ENCODE measurements around the gene RIOK1. TPM values are rescaled to one million over a fixed set of nuclear protein-coding genes. Genes with fewer than 3 reads are reported as not detected.

The RIOK1 gene
- total and polyA plus RNA-seq, 2 of the 13 experiments (the other 11 are each of a cell fraction or from before 2014, with no cell fraction given), result 9.4 to 37.8 TPM

DNA sequence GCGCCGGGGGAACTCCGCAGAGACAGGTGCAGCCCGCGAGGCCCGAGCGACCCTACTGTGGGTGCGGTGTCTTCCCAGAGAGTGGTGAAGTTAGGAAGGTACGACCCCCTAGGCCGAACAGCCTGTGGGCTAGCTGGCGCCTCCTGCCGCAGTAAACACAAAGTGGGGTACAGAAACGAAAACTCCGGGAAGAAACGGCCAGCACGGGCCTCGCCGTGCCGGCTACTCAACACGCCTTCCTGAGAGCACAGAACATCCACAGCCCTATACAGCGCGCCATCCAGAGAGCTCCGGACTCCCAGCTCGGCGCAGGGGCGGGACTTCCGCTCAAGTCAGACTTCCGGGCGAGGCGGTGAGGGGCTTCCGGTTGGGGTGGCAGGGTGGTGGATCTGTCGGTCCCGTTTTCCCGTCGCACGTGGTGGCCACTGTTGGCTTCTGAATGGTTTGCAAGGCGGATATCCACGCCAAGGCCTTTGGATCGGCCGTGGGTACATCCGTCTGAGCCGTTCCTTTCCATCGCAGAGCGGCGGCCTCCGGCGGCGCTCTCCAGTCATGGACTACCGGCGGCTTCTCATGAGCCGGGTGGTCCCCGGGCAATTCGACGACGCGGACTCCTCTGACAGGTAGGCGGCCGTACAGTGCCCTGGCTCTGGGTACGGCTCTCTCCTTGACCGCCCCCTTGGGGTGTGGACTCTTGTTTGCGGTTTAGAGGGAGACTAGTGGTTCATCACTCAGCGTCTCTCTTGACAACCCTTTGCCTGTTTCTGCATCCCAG is at the start of gene RIOK1, which contains the start of gene CAGE1 (continued):
- TF ChIP-seq ZNF629 (CRISPR knock-in tag; conservative IDR thresholded peaks at IDR 0.05) (no peak; the same call in 1 of the 2 replicates), ZNF674 (CRISPR knock-in tag; IDR thresholded peaks at IDR 0.05; ENCODE audit: low read depth) (0 out of 2 replicates have a peak, but pooled peaks have one; percentile 71), TGIF2 (CRISPR knock-in tag; IDR thresholded peaks at IDR 0.05) (peak; percentile 79), ZNF224 (CRISPR knock-in tag; IDR thresholded peaks at IDR 0.05) (peak; percentile 97), SMARCC2 (IDR thresholded peaks at IDR 0.05) (no peak), ZNF737 (CRISPR knock-in tag; IDR thresholded peaks at IDR 0.05; ENCODE audit: borderline replicate concordance) (peak; percentile 70; the same call in 1 of the 2 replicates), HMGA1 (CRISPR knock-in tag; conservative IDR thresholded peaks at IDR 0.05) (no peak), ZBTB8A (CRISPR knock-in tag; IDR thresholded peaks at IDR 0.05; ENCODE audit: borderline replicate concordance, low read depth) (peak; percentile 64; the same call in 1 of the 2 replicates), SRSF9 (IDR thresholded peaks at IDR 0.05; ENCODE audit: borderline replicate concordance, insufficient read depth, low read depth, low read length, poor library complexity, severe bottlenecking) (no peak), SRF (IDR thresholded peaks at IDR 0.05; ENCODE audit: low read depth, low read length) (no peak), NR1H2 (CRISPR knock-in tag; IDR thresholded peaks at IDR 0.05; ENCODE audit: borderline replicate concordance, low read depth) (no peak; the same call in 1 of the 2 replicates), KAT8 (CRISPR knock-in tag; IDR thresholded peaks at IDR 0.05) (peak; percentile 96), NFE2 (CRISPR knock-in tag; IDR thresholded peaks at IDR 0.05) (0 out of 2 replicates have a peak, but pooled peaks have one; percentile 23), PAF1 (CRISPR knock-in tag; IDR thresholded peaks at IDR 0.05) (no peak), ZNF160 (CRISPR knock-in tag; IDR thresholded peaks at IDR 0.05) (peak; percentile 59; the same call in 1 of the 2 replicates), KDM3A (CRISPR knock-in tag; IDR thresholded peaks at IDR 0.05; ENCODE audit: low read depth) (peak; percentile 59; the same call in 1 of the 2 replicates), ZNF558 (CRISPR knock-in tag; IDR thresholded peaks at IDR 0.05; ENCODE audit: borderline replicate concordance) (peak; percentile 97), NFE2L2 (IDR thresholded peaks at IDR 0.05; ENCODE audit: low read length) (no peak), ZSCAN9 (CRISPR knock-in tag; IDR thresholded peaks at IDR 0.05; ENCODE audit: borderline replicate concordance) (no peak), ZMAT5 (CRISPR knock-in tag; IDR thresholded peaks at IDR 0.05; ENCODE audit: borderline replicate concordance, low read depth) (0 out of 2 replicates have a peak, but pooled peaks have one; percentile 78)
- TF ChIP-seq, protein P1, sequence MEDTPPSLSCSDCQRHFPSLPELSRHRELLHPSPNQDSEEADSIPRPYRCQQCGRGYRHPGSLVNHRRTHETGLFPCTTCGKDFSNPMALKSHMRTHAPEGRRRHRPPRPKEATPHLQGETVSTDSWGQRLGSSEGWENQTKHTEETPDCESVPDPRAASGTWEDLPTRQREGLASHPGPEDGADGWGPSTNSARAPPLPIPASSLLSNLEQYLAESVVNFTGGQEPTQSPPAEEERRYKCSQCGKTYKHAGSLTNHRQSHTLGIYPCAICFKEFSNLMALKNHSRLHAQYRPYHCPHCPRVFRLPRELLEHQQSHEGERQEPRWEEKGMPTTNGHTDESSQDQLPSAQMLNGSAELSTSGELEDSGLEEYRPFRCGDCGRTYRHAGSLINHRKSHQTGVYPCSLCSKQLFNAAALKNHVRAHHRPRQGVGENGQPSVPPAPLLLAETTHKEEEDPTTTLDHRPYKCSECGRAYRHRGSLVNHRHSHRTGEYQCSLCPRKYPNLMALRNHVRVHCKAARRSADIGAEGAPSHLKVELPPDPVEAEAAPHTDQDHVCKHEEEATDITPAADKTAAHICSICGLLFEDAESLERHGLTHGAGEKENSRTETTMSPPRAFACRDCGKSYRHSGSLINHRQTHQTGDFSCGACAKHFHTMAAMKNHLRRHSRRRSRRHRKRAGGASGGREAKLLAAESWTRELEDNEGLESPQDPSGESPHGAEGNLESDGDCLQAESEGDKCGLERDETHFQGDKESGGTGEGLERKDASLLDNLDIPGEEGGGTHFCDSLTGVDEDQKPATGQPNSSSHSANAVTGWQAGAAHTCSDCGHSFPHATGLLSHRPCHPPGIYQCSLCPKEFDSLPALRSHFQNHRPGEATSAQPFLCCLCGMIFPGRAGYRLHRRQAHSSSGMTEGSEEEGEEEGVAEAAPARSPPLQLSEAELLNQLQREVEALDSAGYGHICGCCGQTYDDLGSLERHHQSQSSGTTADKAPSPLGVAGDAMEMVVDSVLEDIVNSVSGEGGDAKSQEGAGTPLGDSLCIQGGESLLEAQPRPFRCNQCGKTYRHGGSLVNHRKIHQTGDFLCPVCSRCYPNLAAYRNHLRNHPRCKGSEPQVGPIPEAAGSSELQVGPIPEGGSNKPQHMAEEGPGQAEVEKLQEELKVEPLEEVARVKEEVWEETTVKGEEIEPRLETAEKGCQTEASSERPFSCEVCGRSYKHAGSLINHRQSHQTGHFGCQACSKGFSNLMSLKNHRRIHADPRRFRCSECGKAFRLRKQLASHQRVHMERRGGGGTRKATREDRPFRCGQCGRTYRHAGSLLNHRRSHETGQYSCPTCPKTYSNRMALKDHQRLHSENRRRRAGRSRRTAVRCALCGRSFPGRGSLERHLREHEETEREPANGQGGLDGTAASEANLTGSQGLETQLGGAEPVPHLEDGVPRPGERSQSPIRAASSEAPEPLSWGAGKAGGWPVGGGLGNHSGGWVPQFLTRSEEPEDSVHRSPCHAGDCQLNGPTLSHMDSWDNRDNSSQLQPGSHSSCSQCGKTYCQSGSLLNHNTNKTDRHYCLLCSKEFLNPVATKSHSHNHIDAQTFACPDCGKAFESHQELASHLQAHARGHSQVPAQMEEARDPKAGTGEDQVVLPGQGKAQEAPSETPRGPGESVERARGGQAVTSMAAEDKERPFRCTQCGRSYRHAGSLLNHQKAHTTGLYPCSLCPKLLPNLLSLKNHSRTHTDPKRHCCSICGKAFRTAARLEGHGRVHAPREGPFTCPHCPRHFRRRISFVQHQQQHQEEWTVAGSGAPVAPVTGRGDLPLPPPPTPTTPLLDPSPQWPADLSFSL (CRISPR knock-in tag; IDR thresholded peaks at IDR 0.05), result no peak
- TF ChIP-seq, protein P2, sequence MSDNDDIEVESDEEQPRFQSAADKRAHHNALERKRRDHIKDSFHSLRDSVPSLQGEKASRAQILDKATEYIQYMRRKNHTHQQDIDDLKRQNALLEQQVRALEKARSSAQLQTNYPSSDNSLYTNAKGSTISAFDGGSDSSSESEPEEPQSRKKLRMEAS (IDR thresholded peaks at IDR 0.05), result peak; percentile 100

Data from HepG2 (cell line).